ENCODE results near the gene GATA2.

DNA sequence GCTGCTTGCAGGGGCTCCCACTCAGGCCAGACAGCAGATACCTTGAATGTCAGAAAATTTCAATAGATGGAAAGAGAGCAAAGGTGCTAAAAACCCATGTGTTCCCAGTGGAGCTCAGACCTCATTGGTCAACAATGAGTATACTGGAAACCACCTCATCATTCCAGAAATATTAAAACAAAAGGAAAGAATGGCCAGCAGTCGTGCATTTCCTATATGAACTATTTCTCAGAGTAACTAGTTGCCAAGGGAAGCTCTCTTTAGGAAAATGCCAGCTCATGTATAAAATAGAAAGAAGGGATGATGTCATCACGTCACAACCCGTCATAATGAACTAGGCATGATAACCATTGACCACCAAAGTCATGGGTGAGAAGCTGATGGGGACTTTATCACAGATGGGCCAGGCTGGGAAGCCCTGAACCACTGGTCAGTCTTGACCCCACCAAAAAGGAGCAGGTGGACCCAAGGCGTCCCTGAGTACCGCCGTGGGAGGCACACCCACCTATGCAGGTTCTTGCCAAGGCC, 43.8 kb downstream of the GATA2 start:
- TF ChIP-seq EZH2 (IDR thresholded peaks at IDR 0.05; ENCODE audit: insufficient read depth, poor library complexity, severe bottlenecking) (no peak), EZH2phosphoT487 (IDR thresholded peaks at IDR 0.05; ENCODE audit: insufficient read depth, low read depth) (no peak)
